OCI-LY1 (cell line): Measurements from ENCODE around the gene TAS2R20.

ENCODE experiments used
- CTCF ChIP-seq: fragments of 200-600 bp; sonication (generic), shearing (Covaris generic); IDR thresholded peaks from 2 replicates; pipeline ENCODE4 v1.5.1; 2017; ENCODE audit warnings: mild to moderate bottlenecking, antibody characterized with exemption, low read length, moderate library complexity, mixed read lengths
- EZH2 ChIP-seq: fragments of 200-600 bp; sonication (generic), shearing (Covaris generic); IDR thresholded peaks from 2 replicates; pipeline ENCODE4 v1.8.0; 2017; ENCODE audit warnings: borderline replicate concordance, mixed run types, mild to moderate bottlenecking, antibody characterized with exemption, low read length, moderate library complexity, mixed read lengths

- TF ChIP-seq CTCF (no peak), EZH2 (no peak)
Measured at GRCh38 chr12:11022520-11022919, 24.4 kb upstream of the TAS2R20 start, which contains the start of gene TAS2R19.
